Right ventricle myocardium superior (tissue), 1 donor: ENCODE data around the gene FBN3. TPM values are rescaled to one million over a fixed set of nuclear protein-coding genes. Genes with fewer than 3 reads are reported as not detected.
A peak's percentile ranks its signal among the peaks of the same experiment; 100 is the strongest.

Experiments used
- ATAC-seq: fragments of 200-7000 bp; cut with Tn5 transposase; one replicate; pipeline ENCODE4 v1.9.1; 2020; ENCODE audit warnings: mild to moderate bottlenecking; ENCODE audit not compliant: poor library complexity
- DNase-seq: peaks from one replicate; pipeline ENCODE4 v3.0.0-alpha.2; 2020
- intact Hi-C: fragments of 100-400 bp; cut with DNase I; formaldehyde crosslinking; loops from one replicate; pipeline ENCODE4 v1.11.2; 2022
- total RNA-seq: library from RNA; stranded (reverse); fragmentation: NEBNext Ultra II Directional; extraction: Animal tissue kit (Norgen Biotek cat#: 25700); gene quantifications from one replicate; pipeline ENCODE4 v1.2.1, GENCODE V29; 2021
- donor health status: DM: no; HTN: yes; CAD: no; lungs with severe emphysema.

Gene FBN3
- total RNA-seq, 1 donor from 2014 or later: not detected

DNA sequence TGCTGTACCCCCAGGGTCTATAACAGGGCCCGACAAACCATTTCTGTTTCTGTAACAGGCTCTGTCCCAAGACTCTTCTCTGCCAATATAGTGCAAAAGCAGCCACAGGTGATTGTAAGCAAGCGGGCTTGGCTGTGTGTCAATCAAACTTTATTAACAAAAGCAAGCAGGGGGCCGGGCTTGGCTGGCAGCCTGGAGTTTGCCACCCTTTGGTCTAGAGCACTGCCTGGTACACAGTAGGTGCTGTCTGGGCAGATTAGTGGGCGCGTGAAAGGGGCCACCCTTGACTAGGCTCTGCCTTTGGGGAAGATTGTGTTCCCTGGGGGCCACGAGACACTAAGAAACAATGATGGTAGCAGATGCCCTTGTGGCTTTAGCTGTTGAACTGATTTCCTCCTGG is 69.4 kb downstream of the FBN3 start:
- no peak for DNase-seq
- intact Hi-C loops: no loop called here
- no peak for ATAC-seq

DNA sequence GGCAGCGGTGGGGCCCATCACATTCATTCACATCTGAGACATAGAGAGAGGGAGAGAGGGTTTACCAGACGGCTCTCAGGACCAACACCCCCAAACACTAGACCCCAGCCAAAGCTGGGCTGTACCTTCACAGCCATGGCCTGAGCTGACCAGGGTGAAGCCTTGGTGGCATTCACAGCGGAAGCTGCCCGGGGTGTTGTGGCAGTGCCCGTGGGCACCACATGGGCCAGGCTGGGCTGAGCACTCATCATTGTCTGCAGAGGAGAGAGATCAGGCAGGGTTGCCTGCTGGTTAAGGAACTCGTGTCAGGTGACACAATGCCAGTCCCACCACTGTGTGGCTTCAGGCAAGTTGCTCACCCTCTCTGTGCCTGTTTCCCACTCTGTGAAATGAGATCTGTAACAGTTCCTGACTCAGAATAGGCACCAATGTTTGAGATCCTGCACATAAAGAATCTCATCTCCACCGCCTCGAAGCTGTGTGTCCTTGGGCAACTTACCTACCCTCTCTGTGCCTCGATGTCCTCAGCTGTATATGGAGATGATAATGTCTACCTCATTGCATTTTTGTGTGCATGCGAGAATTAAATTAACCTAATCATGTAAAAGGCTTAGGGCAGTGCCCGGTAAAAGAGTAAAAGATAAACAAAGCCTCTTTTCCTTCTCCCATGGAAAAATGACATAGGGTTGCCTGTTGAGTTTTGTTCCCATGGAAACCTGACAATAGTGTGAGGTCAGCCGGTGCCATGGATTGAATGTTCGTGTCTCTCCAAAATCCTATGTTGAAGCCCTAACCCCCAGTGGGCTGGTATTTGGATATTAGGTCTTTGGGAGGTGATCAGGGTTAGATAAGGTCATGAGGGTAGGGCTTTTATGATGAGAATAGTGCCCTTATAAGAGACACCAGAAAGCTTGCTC is 74.0 kb downstream of the FBN3 start:
- intact Hi-C loops: no loop called here
- DNase-seq (no peak), ATAC-seq (no peak)

DNA sequence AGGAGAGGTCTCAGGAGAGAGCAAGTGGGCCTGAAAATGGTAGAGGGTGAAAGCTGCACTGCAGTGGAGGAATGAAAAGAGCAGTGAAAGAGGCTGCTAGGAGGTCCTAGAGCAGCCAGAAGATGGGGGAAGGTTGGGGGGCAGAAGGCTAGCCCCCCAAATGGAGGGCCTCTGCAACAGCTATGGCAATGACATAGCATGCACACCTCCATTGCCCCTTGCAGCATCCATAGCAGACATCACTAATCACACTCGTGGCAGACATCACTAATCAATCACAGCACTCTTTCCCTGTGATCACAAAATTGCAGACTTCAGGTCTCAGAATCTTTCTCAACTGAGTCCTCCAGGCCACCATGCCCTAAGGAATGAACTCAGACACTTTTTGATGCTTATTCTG is 74.9 kb downstream of the FBN3 start:
- ATAC-seq (no peak), DNase-seq (no peak)
- intact Hi-C loops: no loop called here

DNA sequence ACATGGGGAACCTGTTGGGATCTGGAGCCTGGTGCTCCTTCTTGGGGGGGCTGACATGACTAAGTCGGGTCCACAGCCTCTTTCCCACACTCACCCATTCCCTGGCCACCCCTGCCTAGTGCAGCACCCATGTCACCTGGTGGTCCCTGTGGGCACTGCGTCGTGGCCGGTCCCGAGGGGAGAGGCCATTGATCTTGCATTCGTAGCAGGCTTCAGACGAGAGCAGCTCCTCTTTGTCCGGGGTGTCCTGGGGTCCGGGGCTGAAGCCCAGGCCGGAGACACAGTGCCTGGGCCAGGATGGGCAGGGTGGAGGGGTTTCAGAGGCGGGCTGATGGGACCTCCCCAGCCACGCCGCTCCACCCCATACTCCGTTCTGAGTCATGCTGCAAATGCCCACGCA is 77.5 kb downstream of the FBN3 start:
- DNase-seq (no peak), ATAC-seq (no peak)
- intact Hi-C loops: no loop called here

DNA sequence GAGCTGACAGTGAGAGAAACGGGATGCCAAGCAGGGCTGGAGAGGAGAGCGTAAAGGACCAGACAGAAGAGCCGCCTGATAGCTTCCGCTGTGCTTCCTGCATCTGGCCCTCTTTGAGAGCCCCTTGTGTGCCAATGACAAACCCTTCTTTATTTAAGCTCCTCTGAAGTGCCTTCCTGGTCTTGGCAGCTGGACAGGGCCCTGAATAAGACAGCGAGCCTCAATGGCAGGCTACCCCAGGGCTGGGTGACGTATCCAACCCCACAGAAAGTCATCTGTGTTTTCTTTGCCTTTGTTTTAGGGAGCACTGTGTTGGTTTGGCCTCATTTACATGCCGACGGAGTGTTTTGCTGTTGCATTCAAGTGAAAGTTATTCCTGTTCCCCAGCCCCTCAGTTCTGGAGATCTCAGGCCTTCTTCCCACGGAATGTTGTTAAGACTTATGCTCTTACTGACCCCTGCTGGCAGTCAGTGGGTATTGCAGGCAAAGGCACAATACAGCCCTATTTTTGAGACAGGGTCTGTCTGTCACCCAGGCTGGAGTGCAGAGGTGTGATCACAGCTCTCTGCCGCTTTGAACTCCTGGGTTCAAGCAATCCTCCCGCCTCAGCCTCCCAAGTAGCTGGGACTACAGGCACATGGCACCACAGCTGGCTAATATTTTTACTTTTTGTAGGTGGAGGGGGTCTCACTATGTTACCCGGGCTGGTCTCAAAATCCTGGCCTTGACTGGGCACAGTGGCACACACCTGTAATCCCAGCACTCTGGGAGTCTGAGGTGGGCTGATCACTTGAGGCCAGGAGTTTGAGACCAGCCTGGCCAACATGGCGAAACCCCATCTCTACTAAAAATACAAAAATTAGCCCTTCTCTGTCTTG is 80.1 kb downstream of the FBN3 start:
- DNase-seq (no peak), ATAC-seq (no peak)
- intact Hi-C loops: no loop called here

DNA sequence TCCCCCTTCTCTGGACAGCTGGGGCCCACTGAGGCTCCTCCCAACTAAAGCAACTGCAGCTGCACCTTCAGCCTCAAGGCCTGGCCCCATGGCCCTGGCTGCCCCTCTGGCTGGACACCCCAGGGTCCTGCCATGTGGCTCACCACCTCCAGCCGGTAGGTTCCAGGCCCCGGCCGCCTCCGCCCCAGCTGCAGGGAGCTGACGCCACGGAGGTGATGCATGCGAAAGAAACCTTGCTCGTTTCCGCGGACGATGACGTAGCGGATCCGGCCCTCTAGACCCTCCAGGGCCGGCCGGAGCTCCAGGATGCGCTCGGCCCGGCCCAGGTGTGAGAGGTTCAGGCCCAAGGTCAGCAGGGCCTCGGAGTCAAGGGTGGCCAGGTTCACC is 83.5 kb downstream of the FBN3 start:
- no peak for DNase-seq
- ATAC-seq: no peak
- intact Hi-C loops: no loop called here

DNA sequence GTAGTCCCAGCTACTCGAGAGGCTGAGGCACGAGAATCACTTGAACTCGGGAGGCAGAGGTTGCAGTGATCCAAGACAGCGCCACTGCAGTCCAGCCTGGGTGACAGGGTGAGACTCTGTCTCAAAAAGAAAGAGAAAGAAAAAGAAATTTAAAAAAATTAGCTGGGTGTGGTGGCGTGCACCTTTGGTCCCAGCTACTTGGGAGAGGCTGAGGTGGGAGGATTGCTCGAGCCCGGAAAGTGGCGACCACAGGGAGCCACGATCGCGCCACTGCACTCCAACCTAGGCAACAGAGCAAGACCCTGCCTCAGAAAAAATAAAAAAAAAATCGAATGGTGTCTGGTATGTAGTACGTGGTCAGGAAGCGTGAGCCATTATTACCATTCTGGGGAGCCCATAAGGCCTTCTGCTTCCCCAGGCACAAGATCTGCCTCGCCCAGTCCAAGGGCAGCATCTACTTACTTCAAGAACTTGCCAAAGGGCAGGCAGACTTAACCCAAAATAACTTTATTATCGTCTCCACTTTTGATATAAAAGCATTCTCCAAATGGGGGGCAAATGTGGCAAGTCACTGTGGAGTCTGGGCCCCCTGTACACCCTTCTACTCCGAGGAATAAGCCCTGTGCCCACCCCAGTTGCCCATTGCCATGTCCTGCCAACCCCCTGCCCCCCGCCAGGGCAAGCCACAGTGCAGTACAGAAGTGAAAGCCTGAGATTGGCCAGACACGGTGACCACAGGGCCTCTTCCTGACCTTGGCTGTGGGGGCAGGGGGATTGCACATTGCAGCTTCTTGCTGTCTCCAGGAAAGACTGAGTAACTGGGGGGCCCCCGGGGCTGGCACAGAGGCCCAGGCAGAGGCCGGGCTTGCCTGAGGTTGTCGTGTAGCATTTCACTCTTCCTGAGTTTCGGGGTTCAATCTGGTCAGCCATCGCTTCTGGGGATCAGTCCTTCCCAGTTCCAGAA is 84.2 kb downstream of the FBN3 start:
- ATAC-seq (no peak), DNase-seq (no peak)
- intact Hi-C loops: no loop called here

DNA sequence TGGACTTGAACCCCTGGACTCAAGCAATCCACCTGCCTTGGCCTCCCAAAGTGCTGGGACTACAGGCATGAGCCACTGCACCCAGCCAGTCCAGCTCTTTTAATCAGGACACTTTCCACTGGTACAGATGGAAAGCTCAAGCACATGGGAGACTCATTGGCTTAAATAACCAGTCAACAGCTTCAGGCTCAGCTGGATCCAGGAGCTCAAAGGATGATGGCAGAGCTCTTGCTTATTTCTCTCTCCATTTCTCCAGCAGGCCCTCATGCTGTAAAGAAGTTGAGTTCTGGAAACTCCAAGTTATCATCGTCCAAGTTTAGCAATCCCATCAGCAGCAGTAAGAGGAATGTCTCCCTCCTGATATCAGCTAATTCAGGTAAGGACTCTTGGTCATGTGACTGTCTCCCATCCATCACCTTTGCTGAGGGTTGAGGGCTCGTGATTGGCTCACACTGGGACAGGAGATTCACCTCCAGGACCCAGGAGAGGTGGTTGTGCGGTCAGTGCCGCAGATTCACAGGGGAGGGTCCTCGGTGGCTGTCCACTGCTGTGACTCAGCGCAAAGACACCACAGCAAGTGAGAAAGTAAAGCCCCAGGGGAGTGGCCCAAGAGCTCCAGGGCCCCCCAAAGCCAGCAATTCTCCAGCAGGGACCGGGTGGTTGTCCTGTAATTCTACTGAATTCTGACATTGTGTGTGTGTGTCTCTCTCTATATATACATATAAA is 91.7 kb downstream of the FBN3 start:
- intact Hi-C loops: no loop called here
- DNase-seq (no peak), ATAC-seq (no peak)

DNA sequence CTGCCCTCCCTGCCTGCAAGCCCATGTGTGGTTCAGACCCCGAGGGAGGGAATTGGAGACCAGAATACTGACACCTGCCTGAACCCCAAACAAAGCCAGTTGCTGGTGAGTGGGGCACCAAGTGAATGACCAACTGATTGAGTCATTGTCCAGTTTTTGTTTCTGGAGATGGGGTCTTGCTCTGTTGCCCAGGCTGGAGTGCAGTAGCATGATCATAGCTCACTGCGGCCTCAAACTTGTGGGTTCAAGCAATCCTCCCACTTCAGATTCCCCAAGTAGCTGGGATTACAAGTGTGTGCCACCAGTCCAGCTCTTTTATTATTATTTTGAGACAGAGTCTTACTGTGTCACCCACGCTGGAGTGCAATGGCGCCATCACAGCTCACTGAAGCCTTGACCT is 92.9 kb downstream of the FBN3 start:
- no peak for DNase-seq
- intact Hi-C loops: no loop called here
- ATAC-seq: no peak

DNA sequence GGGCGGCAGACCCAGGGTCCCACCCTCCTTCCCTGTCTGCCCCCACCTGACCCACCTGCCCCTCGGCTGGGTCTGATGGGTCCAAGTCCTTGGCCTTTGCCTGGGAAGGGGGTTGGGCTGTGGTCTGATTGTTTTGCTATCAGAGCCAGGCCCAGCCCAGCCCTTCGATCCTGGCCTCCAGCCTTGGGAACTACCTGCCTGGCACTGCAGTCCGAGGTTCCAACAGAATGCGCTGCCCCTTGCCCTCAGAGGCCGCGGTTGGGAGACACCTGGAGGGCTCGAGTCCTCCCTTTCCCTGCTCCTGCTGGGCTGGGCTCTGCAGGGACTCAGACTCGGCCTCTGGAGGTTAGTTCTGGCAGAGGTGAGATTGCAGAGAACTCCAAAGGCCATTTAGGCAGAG is 95.2 kb downstream of the FBN3 start:
- no peak for ATAC-seq

DNA sequence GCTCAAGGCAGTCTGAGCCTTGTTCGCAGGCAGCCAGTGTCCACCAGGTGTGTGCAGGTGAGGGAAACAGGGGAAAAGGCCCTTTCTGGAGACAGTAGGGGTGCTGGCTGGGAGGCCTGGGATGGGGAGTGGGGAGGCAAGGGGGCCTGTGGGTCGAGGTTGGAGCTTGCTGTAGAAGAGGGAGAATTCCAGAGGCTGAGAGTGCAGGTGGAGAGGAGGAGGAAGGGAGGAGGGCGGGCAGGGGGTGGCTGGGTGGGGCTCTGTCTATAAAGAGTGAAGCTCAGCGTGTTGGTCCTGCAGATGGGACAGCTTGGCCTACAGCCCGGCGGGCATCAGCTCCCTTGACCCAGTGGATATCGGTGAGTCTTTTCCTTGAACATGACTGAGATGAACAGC is 96.9 kb downstream of the FBN3 start, which contains the start of gene CCL25:
Gene CCL25, plus strand, starts transcription at position 297 of the 396 bp plus-strand sequence. CDS start 290 bp downstream, outside the sequence.
- intact Hi-C loops: no loop called here

More for the DNA sequence above, 95.2 kb downstream of the FBN3 start:
- no peak for DNase-seq
- intact Hi-C loops: no loop called here

DNA sequence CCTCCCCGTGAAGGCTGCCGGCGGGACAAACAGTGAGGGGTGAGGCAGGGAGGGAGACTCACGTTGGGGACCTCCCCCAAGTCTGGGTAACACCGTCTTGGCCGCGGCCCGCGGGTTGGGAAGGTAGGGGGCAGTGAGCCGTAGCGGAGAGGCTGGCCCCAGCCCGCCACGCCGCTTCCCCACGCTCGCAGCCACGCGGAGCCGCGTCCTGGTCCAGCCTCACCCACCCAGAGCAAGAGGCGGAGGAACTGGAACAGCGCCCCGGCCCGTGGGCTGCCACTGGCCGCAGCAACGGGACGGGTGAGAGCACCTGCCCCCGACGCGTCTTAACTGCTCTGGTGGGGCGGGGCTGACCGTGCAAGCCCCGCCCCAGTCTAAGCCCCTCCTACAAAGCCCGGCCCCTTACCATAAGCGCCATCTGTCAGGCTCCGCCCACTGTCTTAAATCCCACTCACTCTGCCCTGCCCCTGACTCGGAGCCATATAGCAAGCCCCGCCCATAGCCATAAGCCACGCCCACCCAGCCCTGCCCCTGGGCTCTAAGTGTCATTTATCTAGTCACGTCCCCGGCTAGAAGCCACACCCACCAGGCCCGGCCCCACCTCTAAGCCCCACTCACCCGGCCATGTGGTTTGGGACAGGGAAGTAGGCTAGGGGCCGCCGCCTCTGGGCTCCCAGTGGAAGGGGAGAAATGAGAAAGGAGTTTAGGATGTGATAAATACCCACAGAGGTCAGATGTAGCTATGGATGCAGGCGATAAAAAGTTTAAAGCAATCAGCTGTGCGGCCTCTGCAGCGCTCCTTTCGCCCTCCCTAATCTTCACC is 98.9 kb downstream of the FBN3 start:
- ATAC-seq (peak; percentile 96), DNase-seq (peak; percentile 93)
- intact Hi-C loops: no loop called here

More for the DNA sequence above, 96.9 kb downstream of the FBN3 start, which contains the start of gene CCL25:
- no peak for DNase-seq
- no peak for ATAC-seq

DNA sequence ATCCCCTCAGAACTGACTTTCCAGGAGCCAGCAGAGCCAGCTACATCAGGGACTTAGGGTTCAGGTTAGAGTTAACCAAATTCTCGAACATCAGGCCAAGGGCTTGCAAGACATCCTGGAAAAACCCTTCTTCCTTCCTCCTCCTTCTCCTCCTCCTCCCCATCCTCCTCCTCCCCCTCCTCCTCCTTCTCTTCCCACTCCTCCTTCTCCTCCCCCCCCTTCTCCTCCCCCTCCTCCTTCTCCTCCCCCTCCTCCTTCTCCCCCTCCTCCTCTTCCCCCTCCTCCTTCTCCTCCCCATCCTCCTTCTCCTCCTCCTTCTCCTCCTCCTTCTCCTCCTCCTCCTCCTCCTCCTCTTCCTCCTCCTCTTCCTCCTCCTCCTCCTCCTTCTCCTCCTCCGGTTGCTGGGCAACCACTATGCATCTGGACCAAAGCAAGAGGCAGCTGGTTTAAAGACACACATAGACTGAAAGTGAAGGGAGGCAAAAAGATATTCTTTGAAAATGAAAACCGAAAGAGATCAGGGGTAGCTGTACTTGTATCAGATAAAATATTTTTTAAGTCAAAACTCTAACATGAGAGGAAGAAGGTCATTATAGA is 102.7 kb downstream of the FBN3 start:
- intact Hi-C loops: no loop called here
- DNase-seq (no peak), ATAC-seq (no peak)

DNA sequence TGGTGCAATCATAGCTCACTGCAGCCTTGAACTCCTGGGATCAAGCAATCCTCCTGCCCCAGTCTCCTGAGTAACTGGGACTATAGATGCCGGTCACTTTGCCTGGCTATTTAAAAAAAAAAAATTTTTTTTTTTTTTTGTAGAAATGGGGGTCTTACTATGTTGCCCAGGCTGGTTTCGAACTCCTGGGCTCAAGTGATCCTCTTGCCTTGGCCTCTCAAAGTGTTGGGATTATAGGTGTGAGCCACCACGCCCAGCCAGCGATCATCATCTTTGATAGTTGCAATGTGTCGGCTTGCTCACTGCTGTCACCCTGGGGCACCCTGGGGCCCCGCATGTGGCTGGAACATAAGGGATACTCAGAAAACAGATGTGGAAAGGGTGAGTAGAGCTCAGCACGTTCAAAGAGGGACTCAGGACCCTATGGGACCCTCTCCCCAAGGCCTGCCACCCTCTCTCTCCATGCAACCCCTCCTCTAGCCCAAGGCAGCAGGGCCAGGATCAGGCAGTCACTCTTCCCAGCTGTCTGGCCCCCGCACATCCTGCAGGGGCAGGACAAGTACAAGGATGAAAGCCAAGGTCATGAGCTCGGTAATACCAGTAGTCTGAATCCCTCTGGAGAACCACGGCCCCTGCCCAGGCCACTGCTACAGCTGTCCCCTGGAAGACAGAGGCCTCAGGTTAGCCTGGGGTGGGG is 103.4 kb downstream of the FBN3 start:
- DNase-seq (no peak), ATAC-seq (no peak)
- intact Hi-C loops: no loop called here

DNA sequence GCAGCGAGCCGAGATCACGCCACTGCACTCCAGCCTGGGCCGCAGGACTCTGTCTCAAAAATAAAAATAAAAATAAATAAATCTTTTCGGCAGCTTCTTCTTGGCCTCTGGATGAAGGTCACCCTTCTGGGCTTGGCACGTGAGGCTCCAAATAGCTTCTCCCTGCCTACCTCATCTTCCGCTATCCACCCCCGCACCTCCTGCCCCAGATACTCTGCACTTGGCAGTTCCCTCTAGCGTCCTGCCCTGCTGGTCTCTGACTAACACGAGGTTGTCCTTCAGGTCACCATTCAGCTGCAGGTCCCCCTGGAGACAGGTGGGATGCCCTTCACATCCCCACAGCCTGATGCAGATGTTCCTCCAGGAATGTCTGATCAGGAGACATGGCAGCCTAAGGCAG is 105.4 kb downstream of the FBN3 start:
- DNase-seq: no peak
- no peak for ATAC-seq
- intact Hi-C loops: no loop called here

DNA sequence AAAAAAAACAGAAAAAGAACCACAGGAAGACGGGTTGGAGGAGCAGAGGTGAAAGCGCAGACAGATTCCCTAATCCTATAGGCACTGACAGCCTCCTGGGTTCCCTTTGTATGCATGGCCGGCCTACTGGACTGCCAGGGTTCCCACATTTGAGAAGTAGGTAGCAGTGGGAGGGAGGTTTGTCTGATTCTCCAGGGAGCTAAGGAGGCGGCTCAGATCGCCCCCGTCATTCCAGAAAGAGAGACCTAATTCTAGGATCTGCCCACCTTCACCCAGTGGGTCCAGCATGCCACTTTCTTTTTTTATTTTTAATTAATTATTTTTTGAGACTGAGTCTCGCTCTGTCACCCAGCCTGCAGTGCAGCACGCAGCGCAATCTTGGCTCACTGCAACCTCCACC is 106.5 kb downstream of the FBN3 start:
- DNase-seq (no peak), ATAC-seq (no peak)
- intact Hi-C loops: no loop called here
